ENCODE results near the gene GLB1L3. TPM values are rescaled to one million over a fixed set of nuclear protein-coding genes. Genes with fewer than 3 reads are reported as not detected.
A peak's percentile ranks its signal among the peaks of the same experiment; 100 is the strongest.
"Not testable (repeated sequence)": the region's sequence is repeated elsewhere in the genome, so short reads cannot be mapped to it uniquely, and the experiment has no call there.

GLB1L3 gene
- total RNA-seq, 2 experiments from 2014 or later: 4.1 to 6.1 TPM

- Mint-ChIP-seq H3K27ac (no peak overlapping the region), H3K36me3 (no peaks in the 10 kb centered on the region), H3K27me3 (peaks cover 2% of the 10 kb centered on the region), H3K4me1 (no peaks in the 10 kb centered on the region), H3K9me3 (ENCODE audit: low read depth) (no peaks in the 10 kb centered on the region), H3K4me3 (no peak overlapping the region)
- no peak for ATAC-seq
- no peak for DNase-seq
- CTCF ChIA-PET: no interaction called here
Observed at GRCh38 chr11:134339756-134340155, 63.6 kb downstream of the GLB1L3 start.

- no peaks in the 10 kb centered on the region for H3K9me3 Mint-ChIP-seq (ENCODE audit: low read depth)
- no peak overlapping the region for H3K4me3 Mint-ChIP-seq
- DNase-seq (no peak), ATAC-seq (no peak)
- CTCF ChIA-PET: interaction anchor here (0.8 kb wide), 1 partner anchor 16 kb away, joined by 3 read pairs; no protein-coding TSS in a partner anchor
- H3K27ac Mint-ChIP-seq: no peak overlapping the region
- no peaks in the 10 kb centered on the region for H3K27me3 Mint-ChIP-seq
- H3K4me1 Mint-ChIP-seq: no peaks in the 10 kb centered on the region
- H3K36me3 Mint-ChIP-seq: no peaks in the 10 kb centered on the region
Observed at GRCh38 chr11:134340354-134340964, 64.3 kb downstream of the GLB1L3 start.

GRCh38 chr11:134341805-134342571 is 65.8 kb downstream of the GLB1L3 start:
- Mint-ChIP-seq H3K9me3 (ENCODE audit: low read depth) (no peaks in the 10 kb centered on the region), H3K4me3 (no peak overlapping the region), H3K36me3 (no peaks in the 10 kb centered on the region), H3K27ac (no peak overlapping the region), H3K27me3 (no peaks in the 10 kb centered on the region), H3K4me1 (no peaks in the 10 kb centered on the region)
- ATAC-seq (no peak), DNase-seq (no peak)
- CTCF ChIA-PET: no interaction called here

- Mint-ChIP-seq H3K27me3 (no peaks in the 10 kb centered on the region), H3K27ac (no peak overlapping the region), H3K9me3 (ENCODE audit: low read depth) (no peaks in the 10 kb centered on the region), H3K4me1 (no peaks in the 10 kb centered on the region), H3K36me3 (no peaks in the 10 kb centered on the region), H3K4me3 (no peak overlapping the region)
- ATAC-seq (no peak), DNase-seq (no peak)
- CTCF ChIA-PET: no interaction called here
Observed at GRCh38 chr11:134342572-134343340, 66.6 kb downstream of the GLB1L3 start.

- no peaks in the 10 kb centered on the region for H3K9me3 Mint-ChIP-seq (ENCODE audit: low read depth)
- no peaks in the 10 kb centered on the region for H3K36me3 Mint-ChIP-seq
- H3K4me3 Mint-ChIP-seq: no peak overlapping the region
- H3K27me3 Mint-ChIP-seq: no peaks in the 10 kb centered on the region
- ATAC-seq (no peak), DNase-seq (no peak)
- CTCF ChIA-PET: no interaction called here
- no peak overlapping the region for H3K27ac Mint-ChIP-seq
- H3K4me1 Mint-ChIP-seq: no peaks in the 10 kb centered on the region
Observed at GRCh38 chr11:134343646-134344045, 67.5 kb downstream of the GLB1L3 start.

- H3K36me3 Mint-ChIP-seq; H3K27ac Mint-ChIP-seq; H3K27me3 Mint-ChIP-seq; H3K4me1 Mint-ChIP-seq; DNase-seq; CTCF ChIA-PET; H3K9me3 Mint-ChIP-seq (ENCODE audit: low read depth); ATAC-seq; H3K4me3 Mint-ChIP-seq: not testable (repeated sequence)
Observed at GRCh38 chr11:134344497-134345236, 68.5 kb downstream of the GLB1L3 start.

GRCh38 chr11:134345237-134345550 is 69.0 kb downstream of the GLB1L3 start:
- CTCF ChIA-PET: no interaction called here
- Mint-ChIP-seq H3K9me3 (ENCODE audit: low read depth) (no peaks in the 10 kb centered on the region), H3K4me1 (peaks cover 13% of the 10 kb centered on the region), H3K4me3 (no peak overlapping the region), H3K36me3 (no peaks in the 10 kb centered on the region), H3K27ac (no peak overlapping the region), H3K27me3 (no peaks in the 10 kb centered on the region)
- ATAC-seq: no peak
- DNase-seq: no peak

- H3K27ac Mint-ChIP-seq: no peak overlapping the region
- no peaks in the 10 kb centered on the region for H3K36me3 Mint-ChIP-seq
- no peak overlapping the region for H3K4me3 Mint-ChIP-seq
- H3K4me1 Mint-ChIP-seq: peaks cover 20% of the 10 kb centered on the region
- no peak for ATAC-seq
- CTCF ChIA-PET: no interaction called here
- H3K27me3 Mint-ChIP-seq: no peaks in the 10 kb centered on the region
- H3K9me3 Mint-ChIP-seq (ENCODE audit: low read depth): no peaks in the 10 kb centered on the region
- DNase-seq: peak; percentile 36
Observed at GRCh38 chr11:134346101-134346975, 70.2 kb downstream of the GLB1L3 start.

GRCh38 chr11:134346976-134347350 is 70.8 kb downstream of the GLB1L3 start:
- Mint-ChIP-seq H3K27ac (no peak overlapping the region), H3K27me3 (no peaks in the 10 kb centered on the region), H3K4me3 (no peak overlapping the region), H3K4me1 (peaks cover 20% of the 10 kb centered on the region), H3K9me3 (ENCODE audit: low read depth) (no peaks in the 10 kb centered on the region), H3K36me3 (no peaks in the 10 kb centered on the region)
- no peak for ATAC-seq
- CTCF ChIA-PET: no interaction called here
- no peak for DNase-seq

- H3K36me3 Mint-ChIP-seq: no peaks in the 10 kb centered on the region
- no peak overlapping the region for H3K27ac Mint-ChIP-seq
- no peak overlapping the region for H3K4me3 Mint-ChIP-seq
Observed at GRCh38 chr11:134347441-134347840, 71.3 kb downstream of the GLB1L3 start.

GRCh38 chr11:134349109-134349801 is 73.1 kb downstream of the GLB1L3 start:
- Mint-ChIP-seq H3K4me3 (no peak overlapping the region), H3K9me3 (ENCODE audit: low read depth) (no peaks in the 10 kb centered on the region), H3K27ac (peak overlapping the region; percentile 18), H3K36me3 (no peaks in the 10 kb centered on the region), H3K4me1 (peaks cover 20% of the 10 kb centered on the region), H3K27me3 (peaks cover 2% of the 10 kb centered on the region)
- no peak for DNase-seq
- peak; percentile 68 for ATAC-seq
- CTCF ChIA-PET: interaction anchor here (1.3 to 1.6 kb wide), 2 partner anchors 11 to 73 kb away, joined by 4 read pairs; partner anchors contain the start of gene GLB1L3

More at GRCh38 chr11:134347441-134347840, 71.3 kb downstream of the GLB1L3 start:
- Mint-ChIP-seq H3K4me1 (peaks cover 20% of the 10 kb centered on the region), H3K27me3 (no peaks in the 10 kb centered on the region), H3K9me3 (ENCODE audit: low read depth) (no peaks in the 10 kb centered on the region)
- ATAC-seq: no peak
- CTCF ChIA-PET: no interaction called here
- DNase-seq: peak; percentile 23

GRCh38 chr11:134349802-134350355 is 73.7 kb downstream of the GLB1L3 start:
- Mint-ChIP-seq H3K36me3 (no peaks in the 10 kb centered on the region), H3K4me1 (peaks cover 20% of the 10 kb centered on the region), H3K27me3 (peaks cover 4% of the 10 kb centered on the region), H3K9me3 (ENCODE audit: low read depth) (no peaks in the 10 kb centered on the region), H3K27ac (peak overlapping the region; percentile 18), H3K4me3 (no peak overlapping the region)
- ATAC-seq (no peak), DNase-seq (no peak)
- CTCF ChIA-PET: interaction anchor here (1.3 to 1.6 kb wide), 2 partner anchors 10 to 74 kb away, joined by 4 read pairs; partner anchors contain the start of gene GLB1L3

All from activated CD8-positive, alpha-beta memory T cell treated with anti-CD3 and anti-CD28 coated beads, Interleukin-2, amount 10 ng/mL, durations not matched to agents 7 days and 5 days (primary cell).